IMR-90 (cell line): ENCODE measurements around the gene MAP2K5. TPM values are rescaled to one million over a fixed set of nuclear protein-coding genes. Genes with fewer than 3 reads are reported as not detected.

Experiments
- ATAC-seq: fragments of 200-7000 bp; cut with Tn5 transposase; 2 replicates; pipeline ENCODE4 v1.9.1; 2020; ENCODE audit warnings: low read depth, mild to moderate bottlenecking, moderate library complexity
- BruUV-seq: library from RNA; stranded (reverse); fragments of 400-500 nt; replicated peaks from 2 replicates; lab custom pipeline; 2021; lab: Mats Ljungman, UMichigan
- CTCF ChIA-PET: fragments of 300-600 bp; formaldehyde crosslinking; extraction: SDS; loops from one replicate; lab custom pipeline; 2021; ENCODE audit warnings: antibody characterized with exemption; lab: Yijun Ruan, JAX
- POLR2A ChIA-PET: fragments of 300-600 bp; sonication (Branson Sonifier 250); formaldehyde crosslinking; loops from one replicate; lab custom pipeline; 2022; ENCODE audit warnings: antibody characterized with exemption; ENCODE audit not compliant: unreplicated experiment; lab: Charles Lee
- DNase-seq: peaks from one replicate; pipeline ENCODE4 v3.0.0; 2013
- H2AFZ ChIP-seq: replicated peaks from 2 replicates; pipeline ENCODE3; 2013; ENCODE audit warnings: low read length, mild to moderate bottlenecking; ENCODE audit not compliant: poor library complexity
- H2AK5ac ChIP-seq: 2 replicates; pipeline ENCODE4 v1.6.1; 2013; ENCODE audit warnings: low read depth, low read length, inconsistent platforms
- H2AK9ac ChIP-seq: replicated peaks from 2 replicates; pipeline ENCODE3; 2013; ENCODE audit warnings: mild to moderate bottlenecking, low read depth, low read length, moderate library complexity; ENCODE audit not compliant: poor library complexity
- H2BK120ac ChIP-seq: 2 replicates; pipeline ENCODE4 v1.6.1; 2013; ENCODE audit warnings: low read depth, low read length, inconsistent platforms
- H2BK15ac ChIP-seq: 3 replicates; pipeline ENCODE4 v1.6.1; 2013; ENCODE audit warnings: low read depth, low read length, inconsistent platforms
- H2BK20ac ChIP-seq: 2 replicates; pipeline ENCODE4 v1.6.1; 2013; ENCODE audit warnings: low read depth, mild to moderate bottlenecking, inconsistent platforms, low read length, moderate library complexity
- H2BK5ac ChIP-seq: 2 replicates; pipeline ENCODE4 v1.6.1; 2013; ENCODE audit warnings: mild to moderate bottlenecking, low read depth, low read length, inconsistent platforms; ENCODE audit not compliant: poor library complexity, severe bottlenecking
- H3K14ac ChIP-seq: replicated peaks from 2 replicates; pipeline ENCODE4 v1.6.1; 2013; ENCODE audit warnings: low read depth, low read length, inconsistent platforms
- H3K18ac ChIP-seq: 2 replicates; pipeline ENCODE4 v1.6.1; 2013; ENCODE audit warnings: low read depth, low read length, control low read depth
- H3K23ac ChIP-seq: 2 replicates; pipeline ENCODE4 v1.6.1; 2013; ENCODE audit warnings: low read depth, low read length, inconsistent platforms
- H3K27ac ChIP-seq: 2 replicates; pipeline ENCODE4 v1.5.1; 2013; ENCODE audit warnings: mild to moderate bottlenecking, control low read depth, low read length; ENCODE audit not compliant: insufficient read depth
- H3K27me3 ChIP-seq: 2 replicates; pipeline ENCODE4 v1.6.1; 2013; ENCODE audit warnings: low read length; ENCODE audit not compliant: control insufficient read depth, insufficient read depth
- H3K36me3 ChIP-seq: 2 replicates; pipeline ENCODE4 v1.6.1; 2013; ENCODE audit warnings: low read length, mixed read lengths; ENCODE audit not compliant: control insufficient read depth, insufficient read depth
- H3K4ac ChIP-seq: 2 replicates; pipeline ENCODE4 v1.6.1; 2013; ENCODE audit warnings: low read depth, low read length, inconsistent platforms
- H3K4me1 ChIP-seq: 2 replicates; pipeline ENCODE4 v1.6.1; 2013; ENCODE audit warnings: low read length, mixed read lengths; ENCODE audit not compliant: control insufficient read depth, insufficient read depth
- H3K4me2 ChIP-seq: 2 replicates; pipeline ENCODE4 v1.6.1; 2013; ENCODE audit warnings: low read depth, mild to moderate bottlenecking, control low read depth, low read length, moderate library complexity
- H3K4me3 ChIP-seq: 2 replicates; pipeline ENCODE4 v1.5.1; 2013; ENCODE audit warnings: low read depth, mild to moderate bottlenecking, control low read depth, low read length, moderate library complexity; ENCODE audit not compliant: insufficient read depth
- H3K56ac ChIP-seq: 2 replicates; pipeline ENCODE4 v1.6.1; 2013; ENCODE audit warnings: low read length, inconsistent platforms; ENCODE audit not compliant: insufficient read depth; ENCODE audit errors: extremely low read depth
- H3K79me1 ChIP-seq, 2 experiments: 2 replicates each; pipeline ENCODE4 v1.6.1; 2013; ENCODE audit warnings: low read length in 2 of 2, inconsistent platforms in 1 of 2, low read depth in 1 of 2
- H3K9ac ChIP-seq: 2 replicates; pipeline ENCODE4 v1.6.1; 2013; ENCODE audit warnings: low read depth, low read length, control low read depth
- H3K9me1 ChIP-seq: 2 replicates; pipeline ENCODE4 v1.6.1; 2013; ENCODE audit warnings: low read length, inconsistent platforms; ENCODE audit not compliant: insufficient read depth
- H3K9me3 ChIP-seq: 2 replicates; pipeline ENCODE4 v1.6.1; 2013; ENCODE audit warnings: low read length; ENCODE audit not compliant: control insufficient read depth, insufficient read depth
- H4K20me1 ChIP-seq: 2 replicates; pipeline ENCODE4 v1.6.1; 2013; ENCODE audit warnings: low read length, inconsistent platforms; ENCODE audit not compliant: insufficient read depth
- H4K5ac ChIP-seq: 2 replicates; pipeline ENCODE4 v1.6.1; 2013; ENCODE audit warnings: mild to moderate bottlenecking, low read depth, low read length, control low read depth
- H4K8ac ChIP-seq, 2 experiments: 2 replicates each; pipeline ENCODE4 v1.6.1; 2013; ENCODE audit warnings: low read depth in 2 of 2, low read length in 2 of 2, control low read depth in 1 of 2, inconsistent platforms in 1 of 2
- H4K91ac ChIP-seq: 2 replicates; pipeline ENCODE4 v1.6.1; 2013; ENCODE audit warnings: low read depth, low read length, inconsistent platforms; ENCODE audit not compliant: insufficient read depth
- BHLHE40 ChIP-seq: fragments of 150-350 bp; IDR thresholded peaks from 2 replicates; pipeline ENCODE4 v1.6.1; 2016; ENCODE audit warnings: mild to moderate bottlenecking, low read depth, low read length
- CTCF ChIP-seq: conservative IDR thresholded peaks from 2 replicates; pipeline ENCODE4 v1.5.1; 2012; ENCODE audit warnings: mild to moderate bottlenecking, low read depth, low read length, improper control_type of control experiment
- MAFK ChIP-seq: IDR thresholded peaks from 2 replicates; pipeline ENCODE4 v1.6.1; 2012; ENCODE audit warnings: low read depth, low read length, improper control_type of control experiment
- NFE2L2 ChIP-seq: fragments of 150-350 bp; IDR thresholded peaks from 2 replicates; pipeline ENCODE4 v1.6.1; 2016; ENCODE audit warnings: low read depth, mild to moderate bottlenecking, low read length
- POLR2A ChIP-seq: IDR thresholded peaks from 2 replicates; pipeline ENCODE4 v1.6.1; 2012; ENCODE audit warnings: mild to moderate bottlenecking, low read depth, low read length
- WGBS, 2 experiments: methylation state at CpG; one replicate each; pipeline versions ENCODE4 v1.1.5 to v1.1.7; 2013; ENCODE audit warnings: missing lambda C conversion rate in 2 of 2; ENCODE audit not compliant: insufficient read length in 1 of 2; ENCODE audit errors: extremely low coverage in 2 of 2; 5-methylcytosine and 5-hydroxymethylcytosine counted together
- dilution Hi-C: fragments of 300-500 bp; cut with HindIII; formaldehyde crosslinking; loops from one replicate; pipeline ENCODE4 v1.14.3; 2018; ENCODE audit warnings: low sequenced_read_pairs; ENCODE audit not compliant: unreplicated experiment
- in situ Hi-C: fragments of 300-500 bp; cut with MboI; formaldehyde crosslinking; loops from 3 replicates; pipeline ENCODE4 v1.14.3; 2019; ENCODE audit warnings: low sequenced_read_pairs, inconsistent platforms, mixed read lengths
- intact Hi-C: fragments of 100-400 bp; cut with micrococcal nuclease; formaldehyde crosslinking; loops from 2 replicates; pipeline ENCODE4 v1.10.0; 2022
- polyA plus RNA-seq, 3 experiments: library from polyadenylated mRNA; depleted of rRNA; stranded (reverse); fragments of >200 nt; gene quantifications; 2 replicates each; pipeline ENCODE4 v1.2.3, GENCODE V29; 2012; ENCODE audit warnings: low replicate concordance in 1 of 3
- total RNA-seq: library from RNA; depleted of rRNA; stranded (reverse); fragments of >200 nt; gene quantifications from 2 replicates; pipeline ENCODE4 v1.2.3, GENCODE V29; 2012

MAP2K5 gene
- total and polyA plus RNA-seq, 2 of the 4 experiments (the other 2 are of a cell fraction) = 1.6 to 6.1 TPM

GRCh38 chr15:67768313-67768977 is 225.9 kb downstream of the MAP2K5 start:
- no peak overlapping the region for H2BK120ac ChIP-seq
- BruUV-seq = no TSS peak

More at GRCh38 chr15:67768313-67768977, 225.9 kb downstream of the MAP2K5 start:
- Histone ChIP-seq H3K9me1 (peaks cover 3% of the 10 kb centered on the region; the same call in 1 of the 2 replicates), H3K9ac (no peak overlapping the region), H3K56ac (no peak overlapping the region), H2AK5ac (no peak overlapping the region), H3K36me3 (peaks cover 4% of the 10 kb centered on the region; the same call in 1 of the 2 replicates), H4K20me1 (no peaks in the 10 kb centered on the region; the same call in 1 of the 2 replicates), H3K23ac (no peak overlapping the region), H2AK9ac (no peak overlapping the region), H2AFZ (no peak overlapping the region), H3K14ac (no peak overlapping the region), H4K8ac (no peak overlapping the region), H2BK5ac (no peak overlapping the region), H3K4me1 (no peaks in the 10 kb centered on the region; the same call in 1 of the 2 replicates), H3K27ac (no peak overlapping the region), H2BK20ac (no peak overlapping the region), H4K91ac (no peak overlapping the region), H3K4me3 (no peak overlapping the region), H3K4me2 (no peak overlapping the region), H3K9me3 (no peaks in the 10 kb centered on the region), H4K5ac (no peak overlapping the region), H3K27me3 (no peaks in the 10 kb centered on the region), H3K18ac (no peak overlapping the region), H3K4ac (no peak overlapping the region), H2BK15ac (no peak overlapping the region), H3K79me1 (no peaks in the 10 kb centered on the region)
- DNase-seq (no peak), ATAC-seq (no peak)
- in situ Hi-C loops = no loop called here
- dilution Hi-C loops = no loop called here
- CTCF ChIA-PET = interaction anchor here (1.9 kb wide), 1 partner anchor 25 kb away, joined by 4 read pairs; no protein-coding TSS in a partner anchor
- TF ChIP-seq NFE2L2 = no peak
- TF ChIP-seq POLR2A = no peak
- TF ChIP-seq BHLHE40 = no peak
- TF ChIP-seq CTCF = no peak
- TF ChIP-seq MAFK = no peak
- no CpG with 5 or more reads among the region's 7 CpGs for WGBS, 2 experiments
- POLR2A ChIA-PET = no interaction called here
- intact Hi-C loops = no loop called here
